Kidney epithelial cell (primary cell): ENCODE measurements around the gene GPC1. TPM values are rescaled to one million over a fixed set of nuclear protein-coding genes. Genes with fewer than 3 reads are reported as not detected.

Source experiments
- DNase-seq: peaks from one replicate; pipeline ENCODE4 v3.0.0-alpha.2; 2010; ENCODE audit warnings: low read depth
- H3K27me3 ChIP-seq: 2 replicates; pipeline ENCODE4 v1.6.0; 2011; ENCODE audit warnings: low read length; ENCODE audit not compliant: control insufficient read depth, insufficient read depth
- H3K36me3 ChIP-seq: 2 replicates; pipeline ENCODE4 v1.5.1; 2011; ENCODE audit warnings: low read length; ENCODE audit not compliant: control insufficient read depth, insufficient read depth
- H3K4me3 ChIP-seq: 2 replicates; pipeline ENCODE4 v1.5.1; 2011; ENCODE audit warnings: low read depth, mild to moderate bottlenecking, control low read depth, low read length
- total RNA-seq: library from RNA; depleted of rRNA; stranded (reverse); fragments of >200 nt; gene quantifications from 2 replicates; pipeline ENCODE4 v1.2.3, GENCODE V29; 2015
- TF ChIP-seq, protein P1 (sequence below): IDR thresholded peaks from 2 replicates; pipeline ENCODE4 v1.5.1; 2011; ENCODE audit warnings: mild to moderate bottlenecking, moderate library complexity, low read length, control low read depth, inconsistent platforms; ENCODE audit not compliant: insufficient read depth, poor library complexity, severe bottlenecking

The GPC1 gene
- total RNA-seq, 1 donor from 2014 or later = 75.2 TPM

DNA sequence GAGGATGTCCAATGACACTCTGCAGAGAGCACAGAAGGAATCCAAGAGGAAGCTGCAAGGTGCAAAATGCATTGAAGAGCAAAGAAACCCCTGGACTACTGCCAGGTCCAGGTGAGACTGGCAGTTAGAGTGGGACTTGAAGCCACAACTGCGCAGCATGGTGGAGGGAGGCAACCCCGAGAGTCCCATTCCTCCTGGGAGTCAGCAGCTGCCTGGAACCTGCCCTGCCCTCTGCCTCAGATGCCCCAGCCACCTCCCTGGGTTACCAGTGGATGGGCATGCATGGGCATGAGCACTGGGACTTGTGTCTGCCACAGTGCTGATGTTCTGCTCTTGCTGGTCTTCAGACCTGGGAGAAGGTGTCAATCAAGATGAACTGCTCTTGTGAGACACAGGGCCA is 79.2 kb downstream of the GPC1 start:
- H3K36me3 ChIP-seq = no peaks in the 10 kb centered on the region
- H3K27me3 ChIP-seq = peaks cover 7% of the 10 kb centered on the region
- H3K4me3 ChIP-seq = no peak overlapping the region
- TF ChIP-seq, protein P1, sequence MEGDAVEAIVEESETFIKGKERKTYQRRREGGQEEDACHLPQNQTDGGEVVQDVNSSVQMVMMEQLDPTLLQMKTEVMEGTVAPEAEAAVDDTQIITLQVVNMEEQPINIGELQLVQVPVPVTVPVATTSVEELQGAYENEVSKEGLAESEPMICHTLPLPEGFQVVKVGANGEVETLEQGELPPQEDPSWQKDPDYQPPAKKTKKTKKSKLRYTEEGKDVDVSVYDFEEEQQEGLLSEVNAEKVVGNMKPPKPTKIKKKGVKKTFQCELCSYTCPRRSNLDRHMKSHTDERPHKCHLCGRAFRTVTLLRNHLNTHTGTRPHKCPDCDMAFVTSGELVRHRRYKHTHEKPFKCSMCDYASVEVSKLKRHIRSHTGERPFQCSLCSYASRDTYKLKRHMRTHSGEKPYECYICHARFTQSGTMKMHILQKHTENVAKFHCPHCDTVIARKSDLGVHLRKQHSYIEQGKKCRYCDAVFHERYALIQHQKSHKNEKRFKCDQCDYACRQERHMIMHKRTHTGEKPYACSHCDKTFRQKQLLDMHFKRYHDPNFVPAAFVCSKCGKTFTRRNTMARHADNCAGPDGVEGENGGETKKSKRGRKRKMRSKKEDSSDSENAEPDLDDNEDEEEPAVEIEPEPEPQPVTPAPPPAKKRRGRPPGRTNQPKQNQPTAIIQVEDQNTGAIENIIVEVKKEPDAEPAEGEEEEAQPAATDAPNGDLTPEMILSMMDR = no peak
- DNase-seq = no peak

DNA sequence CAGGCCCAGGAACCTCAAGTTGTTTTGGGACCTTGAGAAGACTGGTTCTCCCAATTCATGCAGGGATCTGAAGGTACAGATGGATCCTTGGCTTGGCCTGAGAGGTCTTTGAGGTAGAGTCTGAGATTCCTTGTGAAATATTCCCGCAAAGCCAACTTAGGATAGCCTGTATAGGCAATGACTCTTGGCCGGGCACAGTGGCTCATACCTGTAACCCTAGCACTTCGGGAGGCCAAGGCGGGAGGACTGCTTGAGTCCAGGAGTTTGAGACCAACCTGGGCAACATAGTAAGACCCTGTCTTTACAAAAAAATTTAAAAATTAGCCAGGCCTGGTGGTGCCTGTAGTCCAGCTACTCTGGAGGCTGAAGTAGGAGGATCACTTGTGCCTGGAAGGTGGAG is 81.9 kb downstream of the GPC1 start:
- H3K4me3 ChIP-seq = no peak overlapping the region
- no peak for DNase-seq
- TF ChIP-seq, protein P1 = no peak
- no peaks in the 10 kb centered on the region for H3K36me3 ChIP-seq
- peaks cover 20% of the 10 kb centered on the region for H3K27me3 ChIP-seq

Other genes starting within 250 kb of the GPC1 start
- 7.1 and 13.1 TPM in 2 replicates for gene ANKMY1, start 122.3 kb downstream of the GPC1 start, total RNA-seq
- gene DUSP28, start 124.7 kb downstream of the GPC1 start, total RNA-seq = 4.2 and 7.6 TPM in 2 replicates
- gene RNPEPL1, start 132.8 kb downstream of the GPC1 start, total RNA-seq = 91.3 and 122 TPM in 2 replicates
- gene CAPN10, start 151.1 kb downstream of the GPC1 start, total RNA-seq = 31.5 and 39.2 TPM in 2 replicates
- 0.62 and 1.3 TPM in 2 replicates for gene GPR35, start 189.8 kb downstream of the GPC1 start, total RNA-seq
- not detected in 2 replicates for gene AQP12B, start 247.2 kb downstream of the GPC1 start, total RNA-seq